Right hindlimb (tissue), 1 donor: ENCODE results near the gene CDC42EP1.

Experiments used
- DNase-seq: peaks from one replicate; pipeline ENCODE4 v3.0.0-alpha.2; 2018

CDC42EP1 gene

GRCh38 chr22:37561212-37562048 lies 1.1 kb downstream of the CDC42EP1 start:
- DNase-seq: peak; percentile 95

GRCh38 chr22:37562049-37562875 lies 2.0 kb downstream of the CDC42EP1 start:
- no peak for DNase-seq

- no peak for DNase-seq
These were observed 3.1 kb downstream of the CDC42EP1 start for GRCh38 chr22:37563153-37564081.

- no peak for DNase-seq
These were observed 3.9 kb downstream of the CDC42EP1 start for GRCh38 chr22:37564111-37564711.

GRCh38 chr22:37565830-37566229 lies 5.5 kb downstream of the CDC42EP1 start:
- no peak for DNase-seq

GRCh38 chr22:37566329-37566837 lies 6.1 kb downstream of the CDC42EP1 start:
- DNase-seq: no peak

GRCh38 chr22:37566903-37567798 lies 6.9 kb downstream of the CDC42EP1 start:
- DNase-seq: peak; percentile 78

- no peak for DNase-seq
These were observed 7.7 kb downstream of the CDC42EP1 start for GRCh38 chr22:37568012-37568411.

GRCh38 chr22:37568448-37569008 lies 8.2 kb downstream of the CDC42EP1 start:
- DNase-seq: no peak

GRCh38 chr22:37569009-37569920 lies 9.0 kb downstream of the CDC42EP1 start:
- DNase-seq: no peak

- no peak for DNase-seq
These were observed 9.8 kb downstream of the CDC42EP1 start for GRCh38 chr22:37569921-37570660.

- no peak for DNase-seq
These were observed 10.3 kb downstream of the CDC42EP1 start for GRCh38 chr22:37570661-37570976.

GRCh38 chr22:37571258-37571991 lies 11.1 kb downstream of the CDC42EP1 start:
- DNase-seq: no peak

- no peak for DNase-seq
These were observed 11.7 kb downstream of the CDC42EP1 start for GRCh38 chr22:37571992-37572373.

- DNase-seq: no peak
These were observed 15.3 kb downstream of the CDC42EP1 start for GRCh38 chr22:37575490-37576003.

GRCh38 chr22:37578002-37578401 lies 17.7 kb downstream of the CDC42EP1 start:
- no peak for DNase-seq

GRCh38 chr22:37581504-37581903 lies 21.2 kb downstream of the CDC42EP1 start:
- peak; percentile 78 for DNase-seq

GRCh38 chr22:37582526-37582925 lies 22.2 kb downstream of the CDC42EP1 start:
- no peak for DNase-seq
